Suprapubic skin (tissue), 3 donors: ENCODE data around the gene RANGRF.

Experiments
- CTCF ChIP-seq, 2 donors: fragments of 200-600 bp in 1 of 2; fragments of 450-650 bp in 1 of 2; sonication (generic) in 1 of 2; IDR thresholded peaks; one replicate each; pipeline ENCODE4 v1.5.1; 2016 to 2019; ENCODE audit warnings: antibody characterized with exemption in 2 of 2, mild to moderate bottlenecking in 1 of 2, moderate library complexity in 1 of 2
- POLR2A ChIP-seq, 2 donors: fragments of 450-650 bp; IDR thresholded peaks; one replicate each; pipeline ENCODE4 v1.6.1; 2017; ENCODE audit warnings: antibody characterized with exemption in 2 of 2, mild to moderate bottlenecking in 2 of 2, moderate library complexity in 2 of 2

- TF ChIP-seq CTCF (IDR thresholded peaks at IDR 0.05) (no peak), POLR2A (IDR thresholded peaks at IDR 0.05) (no peak)
These were observed 6.1 kb upstream of the RANGRF start for GRCh38 chr17:8282345-8282744.
